Limb (tissue), 2 donors: Measurements from ENCODE around the gene RGS3.
"Not testable (repeated sequence)": the region's sequence is repeated elsewhere in the genome, so short reads cannot be mapped to it uniquely, and the experiment has no call there.

Experiments
- DNase-seq, 2 donors: peaks; one replicate each; pipeline ENCODE4 v3.0.0-alpha.2; 2016; ENCODE audit errors: extremely low spot score in 2 of 2

Gene RGS3

DNA sequence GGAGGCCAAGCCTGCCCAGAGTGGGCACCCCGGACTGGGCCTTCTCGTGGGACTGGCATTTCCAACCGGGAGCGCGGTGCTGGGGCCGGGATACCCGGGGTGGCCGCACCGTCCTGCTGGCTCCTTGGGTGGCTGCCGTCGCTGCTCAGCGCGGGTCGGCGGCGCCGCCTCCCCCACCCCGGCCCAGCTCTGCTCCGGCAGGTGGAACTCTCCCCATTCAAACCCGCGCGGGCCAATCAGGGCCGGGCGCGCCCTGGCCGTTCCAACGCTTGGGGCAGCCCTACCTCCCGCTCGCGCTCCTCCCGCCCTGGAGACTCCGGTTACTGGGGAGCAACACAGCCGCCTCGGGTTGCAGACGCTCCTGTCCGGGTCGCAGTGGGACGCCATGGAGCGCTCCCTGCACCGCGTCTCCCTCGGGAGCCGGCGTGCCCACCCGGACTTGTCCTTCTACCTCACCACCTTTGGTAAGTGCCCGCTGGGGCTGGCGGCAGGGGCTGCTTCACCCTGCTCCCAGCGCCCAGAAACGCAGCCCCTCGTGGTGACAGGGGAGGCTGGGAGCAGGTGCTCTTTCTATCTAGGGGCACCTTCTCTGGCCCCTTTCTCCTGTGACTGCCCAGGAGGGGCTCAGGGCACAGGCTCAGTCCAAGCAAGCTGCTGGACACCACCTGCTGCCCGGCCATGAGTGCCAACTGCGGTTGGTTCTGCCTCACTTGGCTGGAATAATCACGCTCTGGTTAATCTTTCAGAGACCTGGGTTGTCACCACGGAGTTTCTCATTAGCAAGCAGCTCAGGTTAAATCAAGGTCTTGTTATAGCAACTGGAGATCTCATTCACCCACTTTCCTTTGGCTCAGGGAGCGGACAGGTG, at the start of gene RGS3:
RGS3 (plus strand) TSS at position 310 of the 868 bp plus-strand sequence; CDS start at position 386, 76 bp downstream.
- peak in 1 of 2 donors; percentile 70 for DNase-seq

- DNase-seq: no peak
These were observed 47.3 kb upstream of the RGS3 start for GRCh38 chr9:113416149-113416721.

GRCh38 chr9:113417370-113417769, 46.2 kb upstream of the RGS3 start:
- DNase-seq: no peak

DNA sequence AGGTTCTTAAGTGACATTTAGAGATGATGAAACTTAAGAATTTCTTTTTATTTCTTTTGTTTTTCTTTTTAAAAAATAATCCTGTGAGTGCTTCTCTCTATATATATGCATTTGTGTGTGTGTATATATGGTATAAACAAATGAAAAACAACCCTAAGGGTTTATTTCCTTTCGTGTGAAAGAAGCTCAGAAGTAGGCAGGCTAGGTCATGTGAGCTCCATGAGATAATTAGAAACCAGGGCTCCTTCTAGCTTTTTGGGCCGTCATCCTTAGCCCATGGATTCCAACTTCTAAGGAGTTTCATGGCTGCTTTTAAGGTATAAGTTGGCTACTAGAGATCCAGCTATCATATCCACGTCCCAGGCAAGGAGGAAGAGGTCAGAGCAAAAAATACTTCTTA, 41.8 kb upstream of the RGS3 start:
- no peak for DNase-seq

DNA sequence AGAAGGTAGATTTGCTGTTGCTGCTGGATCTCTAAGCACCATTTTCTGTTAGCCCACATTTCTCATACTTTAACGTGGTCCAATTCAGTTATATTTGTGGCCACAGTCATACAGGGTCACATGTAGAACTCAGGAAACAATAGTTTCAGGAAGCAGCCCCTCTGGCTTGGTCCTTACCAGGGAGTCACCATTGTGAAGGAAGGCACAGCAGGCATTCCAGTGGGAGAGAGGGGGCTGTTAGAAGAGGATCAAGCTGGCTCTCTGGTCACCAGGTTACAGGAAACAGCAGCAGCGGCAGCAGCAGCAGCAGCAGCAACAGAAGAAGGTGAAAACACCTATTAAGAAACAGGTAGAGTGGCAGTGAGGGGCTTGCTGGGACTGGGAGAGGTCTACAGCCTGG, 38.5 kb upstream of the RGS3 start:
- no peak for DNase-seq

- no peak for DNase-seq
These were observed 36.8 kb upstream of the RGS3 start for GRCh38 chr9:113426701-113427100.

GRCh38 chr9:113427629-113428028, 35.9 kb upstream of the RGS3 start:
- no peak for DNase-seq

GRCh38 chr9:113428062-113428615, 35.4 kb upstream of the RGS3 start:
- no peak for DNase-seq

DNA sequence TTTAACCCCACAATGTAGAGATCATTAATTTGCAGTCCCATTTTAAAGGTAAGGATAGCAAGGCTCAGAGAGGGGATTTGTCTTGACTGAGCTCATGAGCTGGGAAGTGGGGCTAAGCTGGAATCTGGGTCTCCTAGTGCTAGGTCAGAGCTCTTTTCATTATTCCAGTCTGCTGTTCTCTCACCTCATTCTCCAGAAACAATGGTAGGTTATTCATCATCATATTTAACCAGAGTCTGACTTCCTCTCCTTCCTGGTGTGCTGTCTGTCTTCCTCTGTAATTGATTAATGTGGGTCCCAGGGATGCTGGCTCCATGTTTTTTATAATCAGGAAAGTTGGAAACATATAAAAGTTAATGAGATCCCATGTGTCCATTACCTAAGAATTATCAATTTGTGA, 32.3 kb upstream of the RGS3 start:
- no peak for DNase-seq

DNA sequence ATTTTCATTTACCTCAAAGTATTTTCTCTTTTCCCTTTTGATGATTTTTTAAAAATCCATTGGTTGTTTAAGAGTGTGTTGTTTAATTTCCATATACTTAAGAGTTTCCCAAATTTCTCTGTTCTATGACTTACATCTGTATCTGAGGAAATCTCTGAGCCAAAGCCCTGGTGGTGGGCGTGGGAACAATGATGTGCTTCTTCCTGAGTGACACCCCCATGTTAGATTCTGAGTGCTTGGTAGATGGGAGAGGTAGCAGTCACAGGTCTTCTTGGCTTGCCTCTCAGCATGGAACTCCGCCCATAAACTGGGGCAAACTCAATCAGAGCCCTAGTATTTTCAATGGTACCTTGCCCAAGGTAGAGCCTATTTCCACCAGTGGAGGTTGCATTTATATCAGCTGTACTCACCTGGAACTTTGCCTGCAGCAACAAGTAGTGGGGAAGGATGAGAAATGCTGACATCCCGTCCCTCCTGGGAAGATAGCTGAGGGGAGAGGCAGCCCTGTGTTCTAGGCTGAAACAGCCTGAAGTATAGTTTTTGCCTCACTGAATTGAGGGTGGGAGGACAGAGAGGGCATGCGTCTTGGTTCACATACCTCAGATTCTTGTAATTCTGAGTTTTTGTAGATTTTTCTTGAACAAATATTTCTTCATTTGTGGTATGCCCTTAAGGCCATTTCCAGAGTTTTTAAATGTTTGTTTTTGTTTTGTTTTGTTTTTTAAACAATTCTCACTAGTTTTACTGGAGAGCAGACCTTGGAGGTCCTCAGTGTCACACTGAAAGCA, 26.6 kb upstream of the RGS3 start:
- DNase-seq: no peak

GRCh38 chr9:113437716-113438115, 25.8 kb upstream of the RGS3 start:
- DNase-seq: not testable (repeated sequence)

DNA sequence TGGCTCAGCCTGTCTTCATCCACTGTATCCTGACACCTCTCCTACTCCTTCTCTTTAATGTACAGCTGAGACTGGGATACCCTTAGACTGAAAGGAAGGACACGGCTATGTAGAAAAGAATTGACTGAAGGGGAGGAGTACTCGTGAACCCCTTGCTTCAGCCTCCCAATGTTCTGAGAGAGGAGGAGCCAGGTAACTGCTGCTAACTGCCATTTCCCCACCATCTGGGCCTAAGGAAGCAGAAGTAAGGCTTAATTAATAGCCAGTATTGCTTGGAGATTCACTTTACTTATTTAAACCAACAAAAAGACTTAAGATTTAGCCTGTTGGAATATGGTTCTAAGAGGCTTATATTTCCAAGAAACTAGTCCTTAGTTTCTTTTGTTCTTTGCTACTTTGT, 18.8 kb upstream of the RGS3 start:
- DNase-seq: no peak

GRCh38 chr9:113446323-113446740, 17.2 kb upstream of the RGS3 start:
- DNase-seq: peak in 1 of 2 donors; percentile 72

GRCh38 chr9:113449376-113449775, 14.2 kb upstream of the RGS3 start:
- DNase-seq: no peak

GRCh38 chr9:113452113-113452605, 11.4 kb upstream of the RGS3 start:
- no peak for DNase-seq

GRCh38 chr9:113454914-113455761, 8.4 kb upstream of the RGS3 start:
- no peak for DNase-seq

DNA sequence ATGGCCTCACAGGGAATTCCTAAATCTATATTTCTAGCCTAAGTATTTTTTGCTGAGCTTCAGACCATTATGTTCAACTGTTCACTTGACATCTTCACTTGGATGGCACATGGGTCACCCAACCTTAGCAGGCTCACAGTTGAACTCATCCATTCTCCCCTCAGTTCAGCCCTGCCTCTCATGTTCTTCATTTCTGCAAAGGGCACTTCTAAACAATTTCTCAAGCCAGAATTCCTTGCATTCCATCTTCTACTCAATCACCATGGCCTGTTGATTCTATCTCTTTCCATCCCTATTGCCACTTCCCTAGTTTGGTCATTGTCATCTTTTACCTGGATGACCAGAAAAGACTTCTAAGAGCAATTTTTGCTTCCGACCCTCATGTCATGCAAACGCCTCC, 7.3 kb upstream of the RGS3 start:
- no peak for DNase-seq

- DNase-seq: no peak
These were observed 2.2 kb upstream of the RGS3 start for GRCh38 chr9:113461285-113461684.

GRCh38 chr9:113461943-113462342, 1.6 kb upstream of the RGS3 start:
- DNase-seq: no peak

DNA sequence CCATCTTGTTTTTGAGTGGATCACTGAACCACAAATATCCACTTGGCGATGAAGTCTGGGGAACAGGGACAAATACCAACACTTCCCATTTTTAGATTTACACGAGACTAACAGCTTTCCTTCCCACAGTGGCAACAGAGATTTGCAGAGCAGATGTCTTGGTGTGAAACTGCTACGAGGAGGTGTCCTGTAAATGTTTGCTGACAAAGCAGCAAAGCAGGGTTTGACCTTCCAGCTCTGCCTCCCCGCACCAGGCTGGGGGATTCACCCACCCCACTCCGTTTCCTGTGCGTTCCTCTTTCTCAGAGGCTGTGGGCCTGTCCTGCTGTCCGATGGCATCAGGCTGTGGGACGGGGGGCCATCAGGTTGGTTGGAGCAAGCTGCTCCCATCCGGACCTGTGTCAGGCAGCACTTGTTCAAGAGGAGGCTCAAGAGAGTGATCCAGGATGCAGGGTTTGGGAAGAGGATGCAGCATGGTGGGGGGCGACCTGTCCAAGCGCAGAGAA, 693 bp upstream of the RGS3 start:
- no peak for DNase-seq

- DNase-seq: no peak
These were observed 746 bp downstream of the RGS3 start for GRCh38 chr9:113464286-113464660.
